ENCODE measurements around the gene CADM2. TPM values are rescaled to one million over a fixed set of nuclear protein-coding genes. Genes with fewer than 3 reads are reported as not detected.

Gene CADM2
- total RNA-seq, 1 experiment from 2014 or later: not detected

DNA sequence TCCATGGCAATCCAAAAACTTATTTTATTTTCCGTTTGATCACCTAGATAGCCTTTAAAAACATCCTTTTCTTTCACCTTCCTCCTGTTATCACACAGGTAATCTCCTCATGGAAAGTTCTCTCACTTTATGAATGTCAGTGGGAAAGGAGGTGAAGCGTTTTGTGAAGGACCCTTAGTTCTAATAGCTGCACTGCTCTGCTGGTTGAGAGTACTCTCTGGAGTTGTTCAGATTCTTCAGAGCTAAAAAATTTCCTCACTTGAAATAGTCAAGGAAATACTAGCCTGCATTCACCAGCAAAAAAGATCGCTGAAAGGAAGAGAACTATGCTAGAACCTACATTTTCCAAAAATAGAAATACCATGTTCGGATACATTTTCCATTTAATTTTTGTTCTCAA is 1097.2 kb downstream of the CADM2 start:
- DNase-seq (ENCODE audit: low read depth in 1 of 2, low spot score in 2 of 2): no peak
- no peak overlapping the region for H3K4me3 ChIP-seq
- H3K27me3 ChIP-seq (replicated peaks): no peaks in the 10 kb centered on the region
- no peaks in the 10 kb centered on the region for H3K36me3 ChIP-seq
- H3K4me1 ChIP-seq (replicated peaks): no peaks in the 10 kb centered on the region
- H3K27ac ChIP-seq: no peak overlapping the region
- H3K9me3 ChIP-seq (replicated peaks): no peaks in the 10 kb centered on the region

DNA sequence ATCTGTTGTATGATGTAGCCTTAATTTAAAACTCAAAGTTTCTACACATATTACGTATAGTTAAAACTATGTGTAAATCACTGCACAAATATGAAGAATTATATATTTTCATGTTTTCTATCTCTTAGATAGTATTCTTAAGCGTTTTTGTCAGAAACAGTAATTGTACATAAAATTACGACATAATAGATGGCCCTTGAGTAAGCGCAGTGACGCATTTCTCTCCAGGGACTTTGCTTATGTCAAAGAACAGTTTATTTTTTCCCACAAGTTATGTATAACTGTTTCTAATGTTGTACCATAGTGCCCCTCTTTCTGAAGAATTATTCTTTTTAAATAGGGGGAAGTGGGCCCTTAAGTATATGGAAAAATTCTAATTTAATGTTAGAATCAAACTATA is 1098.2 kb downstream of the CADM2 start:
- Histone ChIP-seq H3K4me3 (no peak overlapping the region), H3K27me3 (replicated peaks) (no peaks in the 10 kb centered on the region), H3K9me3 (replicated peaks) (no peaks in the 10 kb centered on the region), H3K4me1 (replicated peaks) (no peaks in the 10 kb centered on the region), H3K36me3 (no peaks in the 10 kb centered on the region), H3K27ac (no peak overlapping the region)
- no peak for DNase-seq (ENCODE audit: low read depth in 1 of 2, low spot score in 2 of 2)

DNA sequence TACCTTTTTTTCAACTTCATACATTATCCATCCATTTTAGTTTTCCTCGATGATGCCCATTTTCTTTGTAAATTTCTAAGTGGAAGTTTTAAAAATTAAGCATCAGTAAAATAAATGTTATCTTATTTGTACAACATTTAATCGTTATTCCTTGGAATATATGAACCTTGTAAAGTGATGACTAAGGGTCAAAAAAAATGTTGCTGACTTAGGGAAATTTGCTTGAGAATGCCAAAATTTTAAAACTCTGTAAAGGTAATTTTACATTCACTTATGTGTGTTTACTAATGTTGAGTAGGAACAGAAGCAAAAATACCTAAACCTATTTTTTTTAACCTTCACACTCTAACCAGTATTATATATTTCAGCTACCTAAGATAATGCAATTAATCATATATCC is 1115.0 kb downstream of the CADM2 start:
- H3K27ac ChIP-seq: no peak overlapping the region
- no peaks in the 10 kb centered on the region for H3K36me3 ChIP-seq
- no peaks in the 10 kb centered on the region for H3K4me1 ChIP-seq (replicated peaks)
- H3K9me3 ChIP-seq (replicated peaks): no peaks in the 10 kb centered on the region
- no peak for DNase-seq (ENCODE audit: low read depth in 1 of 2, low spot score in 2 of 2)
- H3K4me3 ChIP-seq: no peak overlapping the region
- H3K27me3 ChIP-seq (replicated peaks): no peaks in the 10 kb centered on the region

DNA sequence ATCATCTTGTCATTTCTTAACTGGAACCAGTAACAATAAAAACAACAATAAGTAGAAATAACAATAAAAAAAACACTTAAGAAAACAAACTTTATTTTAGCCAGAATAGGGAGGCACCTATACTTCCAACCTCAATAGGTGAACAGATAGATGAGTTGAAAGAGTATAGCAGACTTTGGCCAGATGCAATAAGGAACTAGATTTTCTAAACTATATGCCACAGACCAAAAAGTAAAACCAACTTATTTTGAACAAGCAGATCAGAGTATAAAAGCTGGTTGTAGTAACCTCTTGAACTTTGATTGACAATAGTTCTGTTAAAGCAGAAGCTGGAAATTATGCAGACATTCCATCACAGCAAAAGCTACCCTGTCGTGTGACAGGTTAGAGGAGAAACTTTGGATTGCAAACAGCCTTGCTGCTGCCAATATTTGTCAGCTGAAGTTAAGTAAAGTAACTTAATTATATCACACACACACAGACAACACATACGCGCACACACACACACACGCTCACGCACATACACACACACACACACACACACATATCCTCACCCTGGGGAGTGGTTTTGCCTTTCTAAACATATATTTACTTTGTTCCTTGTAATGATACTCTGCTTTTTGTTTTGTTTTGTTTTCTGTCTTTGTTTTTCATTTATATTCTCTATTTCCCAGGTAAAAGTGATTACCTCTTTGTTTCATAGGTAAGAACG is 1128.5 kb downstream of the CADM2 start:
- no peaks in the 10 kb centered on the region for H3K9me3 ChIP-seq (replicated peaks)
- no peaks in the 10 kb centered on the region for H3K36me3 ChIP-seq
- H3K4me1 ChIP-seq (replicated peaks): no peaks in the 10 kb centered on the region
- no peak overlapping the region for H3K4me3 ChIP-seq
- no peak for DNase-seq (ENCODE audit: low read depth in 1 of 2, low spot score in 2 of 2)
- no peaks in the 10 kb centered on the region for H3K27me3 ChIP-seq (replicated peaks)
- H3K27ac ChIP-seq: no peak overlapping the region

DNA sequence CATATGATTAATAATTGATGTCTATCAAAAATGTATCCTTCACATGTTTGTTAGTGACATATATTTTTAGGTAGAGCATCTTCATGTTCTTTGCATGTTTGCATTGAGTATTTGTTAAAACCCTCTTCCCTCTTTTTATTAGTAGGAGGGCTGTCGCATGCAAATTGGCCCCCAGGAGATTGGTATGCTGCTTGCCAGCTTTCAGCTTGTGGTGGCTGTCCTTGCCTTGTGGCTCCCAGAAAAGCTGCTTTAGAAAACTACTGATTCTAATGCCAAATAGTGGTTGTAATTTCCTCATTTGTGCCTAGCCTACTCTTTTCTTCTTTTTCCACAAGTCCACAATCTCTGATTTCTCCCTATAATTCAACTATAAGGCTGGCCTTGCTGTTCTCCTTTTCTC is 1145.4 kb downstream of the CADM2 start:
- Histone ChIP-seq H3K9me3 (replicated peaks) (no peaks in the 10 kb centered on the region; the same call in 1 of the 2 replicates), H3K36me3 (no peaks in the 10 kb centered on the region), H3K4me1 (replicated peaks) (no peaks in the 10 kb centered on the region), H3K27me3 (replicated peaks) (no peaks in the 10 kb centered on the region), H3K4me3 (no peak overlapping the region), H3K27ac (no peak overlapping the region)
- DNase-seq (ENCODE audit: low read depth in 1 of 2, low spot score in 2 of 2): no peak

DNA sequence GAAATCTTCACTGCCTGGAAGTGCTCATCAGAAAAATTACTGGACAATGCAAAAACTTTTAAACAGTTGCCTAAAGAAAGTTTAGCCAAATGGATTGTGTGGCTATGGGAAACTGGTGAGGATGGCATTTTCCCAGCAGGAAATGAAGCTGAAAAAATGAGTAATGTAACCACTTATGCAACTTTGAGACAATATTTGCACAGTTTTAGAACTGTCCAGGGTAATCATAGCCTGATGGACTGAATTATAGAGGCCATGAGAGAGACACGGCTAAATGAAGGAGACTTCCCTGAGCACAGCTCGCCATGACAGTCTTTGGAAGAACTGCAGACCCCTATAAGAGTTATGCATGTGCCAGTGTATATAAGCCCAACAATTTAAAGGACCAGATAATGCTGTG is 1150.6 kb downstream of the CADM2 start:
- Histone ChIP-seq H3K27me3 (replicated peaks) (no peaks in the 10 kb centered on the region), H3K27ac (no peak overlapping the region), H3K4me1 (replicated peaks) (no peaks in the 10 kb centered on the region), H3K36me3 (no peaks in the 10 kb centered on the region), H3K4me3 (no peak overlapping the region), H3K9me3 (replicated peaks) (no peaks in the 10 kb centered on the region; the same call in none of the 2 replicates)
- no peak for DNase-seq (ENCODE audit: low read depth in 1 of 2, low spot score in 2 of 2)

Measured in SJSA1 (cell line).